Inferior parietal cortex (tissue), 1 donor: ENCODE measurements around the gene ARL4A.
"Not testable (repeated sequence)": the region's sequence is repeated elsewhere in the genome, so short reads cannot be mapped to it uniquely, and the experiment has no call there.

Experiments used
- DNase-seq: peaks from one replicate; pipeline ENCODE4 v3.0.0-alpha.2; 2016; ENCODE audit errors: extremely low spot score

ARL4A gene, protein sequence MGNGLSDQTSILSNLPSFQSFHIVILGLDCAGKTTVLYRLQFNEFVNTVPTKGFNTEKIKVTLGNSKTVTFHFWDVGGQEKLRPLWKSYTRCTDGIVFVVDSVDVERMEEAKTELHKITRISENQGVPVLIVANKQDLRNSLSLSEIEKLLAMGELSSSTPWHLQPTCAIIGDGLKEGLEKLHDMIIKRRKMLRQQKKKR

DNA sequence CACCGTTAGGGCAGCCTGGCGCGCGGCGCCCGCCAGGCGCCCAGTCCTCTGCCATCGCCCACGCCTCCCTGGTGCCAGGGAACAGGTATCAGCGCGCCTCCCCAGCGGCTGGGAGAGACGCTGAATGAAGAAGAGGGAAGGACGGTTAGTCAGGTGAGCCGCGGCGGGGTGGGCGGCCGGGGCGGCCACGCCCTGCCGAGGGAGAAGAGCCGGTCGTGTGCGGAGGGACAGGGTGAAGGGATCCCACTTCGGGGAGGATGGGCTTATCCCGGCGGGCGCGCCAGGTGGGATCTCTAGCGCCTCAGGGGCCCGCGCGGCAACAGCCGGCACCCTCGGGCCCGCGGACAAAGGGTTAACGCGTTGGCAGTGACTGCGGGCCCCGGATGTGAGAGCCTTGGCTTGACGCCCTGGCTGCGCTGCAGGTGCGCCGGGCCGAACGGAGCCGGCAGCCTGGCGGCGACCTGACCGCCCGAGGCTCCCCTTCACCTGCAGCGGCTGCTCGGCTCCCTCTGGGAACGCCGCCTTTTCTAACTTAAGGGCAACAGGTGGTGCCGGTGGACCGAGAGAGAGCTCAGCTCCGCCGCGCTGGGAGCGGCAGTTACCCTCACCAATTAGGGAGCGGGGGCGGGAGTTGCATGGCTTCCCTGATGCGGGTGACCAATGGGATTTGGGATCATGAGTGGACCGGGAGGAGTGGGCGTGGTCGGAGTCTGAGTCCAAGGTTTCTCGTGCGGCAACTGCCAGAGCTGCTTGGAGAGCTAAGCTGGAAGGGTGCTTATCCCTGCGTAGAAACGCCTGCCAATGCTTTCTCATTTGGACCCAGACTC, at the start of gene ARL4A:
TSS of gene ARL4A (plus strand) at position 743 of the 827 bp plus-strand sequence. CDS start 622 bp downstream, outside the sequence.
- peak; percentile 98 for DNase-seq

DNA sequence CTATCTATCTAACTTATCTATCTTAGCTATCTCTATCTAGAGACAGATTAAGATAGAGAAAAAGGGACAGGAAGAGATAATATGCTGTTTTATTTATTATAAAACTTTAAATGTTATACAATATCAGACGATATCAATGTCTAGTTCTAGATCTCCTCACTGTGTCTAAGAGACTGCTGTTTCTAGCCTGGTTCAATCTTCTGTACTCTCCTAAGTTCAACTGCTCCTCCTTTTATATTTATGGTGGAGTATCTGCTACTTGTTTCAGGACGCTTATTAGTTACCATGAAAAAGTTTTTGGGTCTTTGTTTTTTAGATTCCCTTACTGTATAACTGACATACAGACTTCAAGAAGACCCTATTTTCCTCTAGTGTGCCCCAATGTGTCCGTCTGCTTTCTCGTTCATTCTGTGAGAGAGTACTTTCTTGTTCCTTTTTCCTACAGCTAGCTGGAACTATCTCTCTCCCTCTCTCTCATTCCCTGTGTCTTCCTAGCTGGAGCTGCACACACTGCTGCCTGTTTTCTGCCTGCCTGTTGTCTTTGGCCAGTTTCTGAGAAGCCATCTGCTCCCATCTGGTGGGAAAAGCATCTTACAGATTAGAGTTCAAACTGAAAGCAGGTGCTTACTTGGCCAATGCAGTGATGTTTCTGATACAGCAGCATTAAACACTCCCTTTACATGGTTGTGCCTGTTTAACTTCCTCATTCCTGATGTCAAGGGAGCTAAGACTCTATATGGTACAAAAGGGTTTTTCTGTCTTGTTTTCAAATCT, 49.4 kb upstream of the ARL4A start:
- peak; percentile 22 for DNase-seq

DNA sequence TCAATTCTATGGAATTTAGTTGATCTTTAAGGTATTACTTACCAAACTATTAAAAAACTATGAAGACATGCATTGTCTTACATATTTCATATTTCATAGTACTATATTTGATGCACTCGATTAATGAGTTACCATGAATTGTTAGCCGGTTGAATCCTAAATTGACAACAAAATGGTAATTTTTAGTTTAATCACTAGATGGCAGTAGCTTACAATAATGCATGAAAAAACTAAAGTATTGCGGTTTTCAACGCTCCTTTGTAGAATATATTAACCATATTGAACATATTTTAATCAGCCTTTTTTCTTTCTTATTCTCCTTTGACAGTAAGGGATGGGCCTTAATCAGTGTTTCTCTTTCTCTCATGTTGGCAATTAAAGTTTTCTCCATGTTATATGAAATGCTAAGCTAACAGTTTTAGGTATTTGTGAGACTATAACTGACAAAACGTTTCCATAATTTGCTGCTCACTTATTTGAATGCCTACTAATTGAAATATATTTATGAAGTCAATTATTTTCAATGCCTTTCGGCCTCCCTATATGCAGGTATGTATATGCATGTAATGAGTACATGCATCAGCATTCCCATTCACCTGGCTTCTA, 48.5 kb upstream of the ARL4A start:
- DNase-seq = peak; percentile 85

DNA sequence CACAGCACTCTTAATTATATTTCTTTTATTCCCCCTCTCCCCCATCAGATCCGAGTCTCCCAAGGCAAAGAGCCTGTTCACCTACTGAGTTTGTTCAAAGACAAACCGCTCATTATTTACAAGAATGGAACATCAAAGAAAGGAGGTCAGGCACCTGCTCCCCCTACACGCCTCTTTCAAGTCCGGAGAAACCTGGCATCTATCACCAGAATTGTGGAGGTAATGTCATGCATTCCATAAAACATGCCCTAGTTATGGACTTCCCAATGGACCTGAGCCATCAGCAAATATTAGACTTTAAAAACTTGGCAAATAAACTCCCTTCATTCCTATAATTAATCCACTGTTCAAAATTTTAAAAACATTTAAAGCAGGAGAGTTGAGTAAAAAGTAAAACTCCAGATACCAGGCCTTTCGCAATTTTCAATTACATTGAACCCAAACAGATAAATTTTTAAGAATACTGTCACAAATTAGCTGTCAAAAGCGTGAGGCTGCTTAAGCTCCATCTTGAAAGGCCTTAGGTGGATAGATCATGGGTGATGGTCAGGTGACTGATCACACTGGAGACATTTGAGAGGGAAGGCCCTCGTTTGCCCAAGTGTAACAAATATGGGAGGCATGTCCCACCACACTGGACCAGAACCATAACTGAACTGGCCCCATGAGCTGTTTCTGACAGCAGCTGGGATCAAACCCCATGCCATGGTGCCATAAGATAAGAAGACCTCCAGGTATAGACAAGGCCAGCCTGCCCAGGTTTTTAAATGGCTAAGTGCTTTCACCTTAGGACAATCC, 46.9 kb upstream of the ARL4A start:
- no peak for DNase-seq

DNA sequence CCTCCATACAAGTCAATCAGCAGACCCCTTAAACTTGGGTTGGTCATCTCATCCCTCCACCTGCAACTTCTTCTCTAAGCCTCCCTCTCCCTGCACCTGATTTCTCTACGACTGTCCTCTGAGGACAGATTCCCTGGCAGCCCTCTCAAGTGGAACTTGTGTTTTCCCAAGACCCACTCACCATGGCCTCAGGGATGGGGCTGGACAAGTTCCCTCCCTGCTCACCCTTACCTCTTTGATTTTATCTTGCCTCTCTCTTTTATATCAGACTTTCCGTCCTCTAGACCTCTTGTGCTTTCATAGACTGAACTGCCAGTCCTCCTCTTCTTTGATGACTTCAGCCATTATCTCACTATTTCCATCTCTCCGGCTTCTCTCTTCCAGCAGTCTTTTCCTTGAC, 46.2 kb upstream of the ARL4A start:
- DNase-seq = no peak

DNA sequence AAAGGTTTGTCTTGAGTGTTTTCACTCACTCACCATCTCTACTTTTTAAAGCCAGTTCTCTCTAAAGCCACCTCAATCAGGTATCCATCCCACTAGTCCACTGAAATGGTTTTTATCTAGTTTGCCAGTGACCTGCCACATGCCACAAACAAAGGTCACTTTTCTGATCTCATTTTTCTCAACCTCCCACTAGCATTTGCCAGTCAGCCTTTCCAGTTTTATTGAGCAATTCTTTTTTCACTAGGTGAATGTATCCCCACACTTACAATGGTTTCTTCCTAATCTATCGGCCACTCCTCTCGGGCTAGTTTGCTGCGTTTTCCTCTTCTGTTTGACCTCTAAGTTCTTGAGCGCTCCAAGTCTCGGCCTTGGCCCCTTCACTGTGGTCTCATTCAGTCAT, 44.9 kb upstream of the ARL4A start:
- DNase-seq = no peak

DNA sequence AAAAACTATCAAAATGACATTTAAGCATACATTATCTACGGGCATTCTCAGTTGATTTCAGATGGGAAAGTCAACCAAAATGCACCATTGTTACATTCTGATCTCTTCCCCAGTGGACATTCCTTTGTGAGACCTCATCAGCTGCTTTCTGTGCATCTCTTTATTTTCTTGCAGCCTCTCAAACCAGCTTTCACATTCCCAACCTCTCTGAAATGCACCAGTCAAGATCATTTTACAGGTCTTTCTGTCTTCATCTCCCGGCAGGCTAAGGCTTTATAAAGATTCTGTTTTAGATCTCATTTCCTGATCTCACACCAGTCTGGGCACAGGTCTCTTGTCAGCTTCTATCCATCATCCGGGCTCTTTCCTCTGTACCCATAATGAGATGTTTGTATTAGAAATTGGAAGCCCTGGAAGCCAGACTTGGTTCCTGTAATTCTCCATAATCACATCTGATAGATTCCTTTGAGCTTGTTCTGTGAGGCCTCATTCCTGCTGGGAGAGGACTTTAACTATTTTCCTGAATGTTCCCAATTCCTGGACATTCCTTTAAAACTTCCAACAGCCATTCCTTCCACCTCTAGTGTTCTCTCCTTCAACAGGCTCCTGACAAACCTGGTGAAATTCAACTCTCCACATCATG, 44.3 kb upstream of the ARL4A start:
- no peak for DNase-seq

DNA sequence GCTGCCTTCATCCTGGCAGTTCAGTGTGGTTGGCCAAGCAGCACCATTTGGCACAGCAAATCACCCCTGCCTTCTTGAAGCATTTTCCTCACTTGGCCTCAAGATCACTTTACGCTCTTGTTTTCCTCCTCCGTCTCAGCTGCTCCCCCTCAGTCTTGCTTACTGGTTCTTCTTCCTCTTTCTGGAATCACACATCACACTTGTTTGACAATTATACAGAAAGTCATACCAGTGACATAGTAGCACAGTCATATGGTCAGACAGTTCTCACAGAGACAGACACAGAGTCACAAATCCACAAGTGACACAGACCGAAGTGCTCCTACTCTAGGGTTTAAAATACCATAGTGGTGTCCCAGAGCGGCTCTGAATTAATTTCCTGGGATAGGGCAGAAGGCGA, 43.8 kb upstream of the ARL4A start:
- DNase-seq = no peak

DNA sequence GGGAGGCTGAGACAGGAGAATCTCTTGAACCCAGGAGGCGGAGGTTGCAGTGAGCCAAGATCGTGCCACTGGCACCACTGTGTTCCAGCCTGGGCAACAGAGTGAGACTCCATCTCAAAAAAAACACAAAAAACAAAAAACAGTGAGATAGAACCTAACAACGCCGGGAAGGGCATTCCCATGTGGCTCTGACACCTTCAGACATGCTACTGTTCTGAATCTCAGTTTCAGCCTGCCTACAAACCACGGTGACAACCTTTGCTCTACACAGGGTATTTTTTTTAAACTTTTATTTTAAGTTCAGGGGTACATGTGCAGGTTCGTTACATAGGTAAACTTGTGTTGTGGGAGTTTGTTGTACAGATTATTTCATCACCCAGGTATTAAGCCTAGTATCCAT, 42.2 kb upstream of the ARL4A start:
- DNase-seq = not testable (repeated sequence)

DNA sequence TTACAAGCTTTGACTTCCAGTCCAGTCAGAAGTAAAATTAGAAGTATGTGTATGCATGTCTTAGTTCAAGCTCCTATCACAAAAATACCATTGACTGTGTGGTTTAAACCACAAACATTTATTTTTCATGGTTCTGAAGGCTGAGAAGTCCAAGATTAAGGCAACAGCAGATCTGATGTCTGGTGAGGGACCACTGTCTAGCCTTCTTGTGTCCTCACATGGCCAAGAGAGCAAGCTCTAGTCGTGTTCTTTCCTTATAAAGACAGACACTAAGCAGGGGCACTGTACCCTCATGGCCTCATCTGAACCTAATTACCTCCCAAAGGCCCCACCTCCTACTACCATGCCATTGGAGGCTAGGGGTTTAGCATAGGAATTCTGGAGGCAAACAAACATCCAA, 41.3 kb upstream of the ARL4A start:
- DNase-seq = no peak

DNA sequence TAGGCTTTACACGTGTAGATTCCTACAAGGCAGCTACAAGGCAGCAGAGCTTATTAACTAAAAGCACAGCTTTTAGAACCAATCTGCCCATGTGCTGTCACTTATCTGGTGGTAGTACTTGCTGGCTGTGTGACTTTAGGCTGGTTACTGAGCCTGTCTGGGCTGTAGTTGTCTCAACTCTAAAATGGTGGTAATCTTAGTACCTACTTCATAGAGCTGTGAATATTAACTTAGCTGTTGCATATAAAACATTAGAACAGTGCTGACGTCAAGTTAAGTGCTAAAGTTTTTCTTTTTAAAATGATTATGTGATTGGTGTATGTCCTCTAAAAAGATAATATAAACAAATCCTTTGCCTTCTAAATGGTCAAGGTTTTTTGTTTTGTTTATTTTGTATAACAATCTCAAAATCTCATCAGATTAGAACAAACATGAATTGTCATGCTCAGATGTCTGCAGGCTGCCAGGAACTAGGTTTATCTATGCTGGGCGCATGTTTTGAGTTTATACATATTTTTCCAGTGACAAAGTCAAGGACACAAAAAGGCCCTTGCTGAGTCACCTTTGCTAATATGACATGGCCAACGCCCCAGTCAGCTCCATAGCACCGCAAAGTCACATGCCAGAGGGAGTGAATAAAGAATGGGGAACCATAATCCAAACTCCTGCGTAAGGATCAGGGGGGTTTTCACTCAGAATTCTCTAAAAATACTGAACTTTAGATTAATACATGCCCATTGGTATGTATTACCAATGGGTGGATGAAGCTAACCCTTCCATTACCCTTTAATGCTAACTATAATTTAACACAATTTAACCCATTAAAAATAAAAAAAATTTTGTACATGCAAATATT, 39.8 kb upstream of the ARL4A start:
- no peak for DNase-seq

DNA sequence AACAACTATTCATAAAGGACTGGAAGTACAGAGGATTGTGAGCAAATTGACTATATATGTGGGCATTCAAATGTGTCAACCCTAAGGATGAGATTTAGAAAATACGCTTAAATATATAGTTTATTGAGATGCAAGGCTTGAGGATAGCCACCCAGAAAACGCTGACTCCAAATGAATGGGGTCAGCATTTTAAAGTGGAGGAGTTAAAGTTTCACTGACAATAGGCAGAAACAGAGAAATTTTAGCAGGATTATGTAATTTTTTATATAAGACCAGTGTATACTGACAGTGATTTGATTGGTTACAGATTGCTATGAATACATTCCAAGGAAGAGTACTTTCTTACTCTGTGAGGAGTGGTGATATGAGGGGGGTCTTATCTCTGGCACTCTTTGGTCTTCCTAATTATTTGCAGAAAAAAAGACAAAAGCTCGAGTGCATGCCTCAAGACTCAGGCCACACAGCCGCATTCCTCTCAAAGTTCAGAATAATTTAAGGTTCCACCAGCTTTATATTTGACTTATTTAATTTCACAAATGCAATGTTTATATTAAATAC, 38.6 kb upstream of the ARL4A start:
- no peak for DNase-seq

DNA sequence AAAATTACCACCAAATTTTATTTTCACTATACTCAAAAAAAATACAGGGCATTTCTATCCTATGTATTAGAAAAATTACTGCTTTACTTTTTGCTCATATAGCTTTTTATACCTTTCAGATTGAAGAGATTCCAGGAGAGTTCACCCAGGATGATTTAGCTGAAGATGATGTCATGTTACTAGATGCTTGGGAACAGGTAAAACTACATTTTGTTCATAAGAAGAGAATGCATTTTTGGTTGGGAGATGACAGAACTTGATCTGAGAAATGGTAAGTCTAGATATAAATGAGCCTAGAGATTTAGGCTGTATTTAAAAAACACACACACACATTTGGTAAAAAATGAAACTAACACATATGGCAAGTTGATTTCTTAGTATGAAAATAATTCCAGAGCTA, 38.1 kb upstream of the ARL4A start:
- DNase-seq = no peak

DNA sequence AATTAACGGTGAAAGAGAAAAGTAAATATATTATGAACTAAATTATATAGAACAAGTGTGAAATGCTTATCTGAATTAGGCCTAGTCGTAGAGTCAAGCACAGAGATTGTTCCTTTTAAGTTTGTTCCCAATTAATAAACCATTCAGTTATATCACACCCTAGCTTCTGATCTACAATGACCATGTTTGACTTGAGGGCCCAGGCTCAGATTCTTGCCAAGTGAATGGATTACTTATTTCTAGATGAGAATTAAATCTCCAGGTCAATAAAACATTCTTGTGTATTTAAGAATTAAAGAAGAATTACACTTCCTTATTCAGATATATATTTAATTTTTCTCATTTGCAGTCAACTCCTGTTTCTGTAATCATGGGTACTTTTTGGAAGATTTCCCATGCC, 37.4 kb upstream of the ARL4A start:
- DNase-seq = no peak

DNA sequence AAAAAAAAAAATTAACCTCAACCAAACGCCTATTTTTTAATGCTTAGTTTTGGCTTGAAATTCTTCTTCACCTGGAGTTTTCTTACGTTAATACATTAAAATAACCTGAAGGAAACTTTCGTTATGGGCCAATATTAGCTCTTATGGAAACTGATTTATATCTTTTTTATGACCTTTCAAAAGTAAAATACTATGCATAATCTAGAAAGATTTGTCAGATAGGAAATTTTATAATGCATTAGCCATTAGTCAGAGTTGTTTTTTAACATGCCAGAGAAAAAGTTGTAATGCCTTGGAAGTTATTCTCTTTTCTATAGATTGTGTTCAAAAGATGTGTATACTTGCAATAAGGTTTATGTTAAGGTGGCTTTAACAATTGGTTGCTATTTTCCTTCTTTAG, 34.3 kb upstream of the ARL4A start:
- no peak for DNase-seq

DNA sequence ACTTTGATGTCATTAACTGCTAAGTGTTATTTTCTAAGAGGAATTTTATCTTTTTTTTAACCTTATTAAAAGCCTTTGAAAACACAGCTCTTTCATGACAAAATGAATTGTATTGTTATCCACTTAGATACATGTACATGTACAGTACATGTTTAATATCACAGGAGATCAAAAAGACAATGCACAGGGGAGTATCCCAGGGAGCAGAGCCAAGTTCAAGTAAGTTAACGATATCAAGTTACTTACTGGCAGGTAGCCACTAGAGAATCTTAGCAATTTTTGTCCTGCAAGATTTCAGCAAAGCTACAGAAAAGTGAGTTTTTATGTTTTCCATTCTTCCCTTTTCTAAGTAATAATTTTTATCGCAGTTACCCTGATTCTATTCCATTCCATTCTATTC, 33.9 kb upstream of the ARL4A start:
- no peak for DNase-seq

DNA sequence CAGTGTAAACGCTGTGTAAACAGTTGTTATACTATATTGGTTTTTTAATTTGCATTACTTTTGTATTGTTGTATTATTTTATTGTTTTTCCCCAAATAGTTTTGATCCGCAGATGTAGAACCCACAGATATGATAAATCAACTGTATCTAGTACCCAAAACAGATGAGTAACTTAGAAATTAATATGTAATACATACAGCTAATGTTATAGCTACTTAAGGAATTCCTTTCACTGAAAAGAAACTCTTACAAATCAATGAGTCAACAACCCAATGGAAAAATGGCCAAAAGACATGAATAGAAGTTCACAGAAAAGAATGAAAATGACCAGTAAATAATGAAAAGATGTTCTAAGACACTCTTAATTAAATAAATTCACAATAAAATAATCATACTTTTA, 32.3 kb upstream of the ARL4A start:
- DNase-seq = no peak

DNA sequence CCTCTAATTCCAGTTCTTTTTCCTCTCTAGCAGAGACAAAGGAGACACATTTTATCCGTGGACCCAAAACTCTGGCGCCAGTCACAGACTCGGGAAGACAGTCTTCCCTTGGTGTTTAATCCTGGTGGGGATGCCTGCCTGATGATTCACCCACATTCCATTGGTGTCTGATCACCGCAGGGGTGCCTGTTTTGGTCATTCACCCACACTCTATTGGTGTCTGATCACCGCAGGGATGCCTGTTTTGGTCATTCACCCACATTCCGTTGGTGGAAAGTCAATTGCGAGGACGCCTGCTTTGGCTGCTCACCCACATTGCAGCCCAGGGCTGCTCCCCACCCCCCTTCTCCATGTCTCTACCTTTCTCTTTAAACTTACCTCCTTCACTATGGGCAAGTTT, 27.0 kb upstream of the ARL4A start:
- DNase-seq = not testable (repeated sequence)

DNA sequence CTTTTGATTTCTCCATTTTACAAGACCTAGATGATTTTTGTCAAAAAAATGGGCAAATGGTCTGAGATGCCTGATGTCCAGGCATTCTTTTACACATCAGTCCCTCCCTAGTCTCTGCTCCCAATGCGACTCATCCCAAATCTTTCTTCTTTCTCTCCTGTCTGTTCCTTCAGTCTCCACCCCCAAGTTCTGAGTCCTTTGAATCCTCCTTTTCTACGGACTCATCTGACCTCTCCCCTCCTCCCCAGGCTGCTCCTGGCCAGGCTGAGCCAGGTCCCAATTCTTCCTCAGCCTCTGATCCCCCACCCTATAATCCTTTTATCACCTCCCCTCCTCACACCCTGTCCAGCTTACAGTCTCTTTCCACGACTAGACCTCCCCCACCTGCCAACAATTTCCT, 26.4 kb upstream of the ARL4A start:
- not testable (repeated sequence) for DNase-seq

DNA sequence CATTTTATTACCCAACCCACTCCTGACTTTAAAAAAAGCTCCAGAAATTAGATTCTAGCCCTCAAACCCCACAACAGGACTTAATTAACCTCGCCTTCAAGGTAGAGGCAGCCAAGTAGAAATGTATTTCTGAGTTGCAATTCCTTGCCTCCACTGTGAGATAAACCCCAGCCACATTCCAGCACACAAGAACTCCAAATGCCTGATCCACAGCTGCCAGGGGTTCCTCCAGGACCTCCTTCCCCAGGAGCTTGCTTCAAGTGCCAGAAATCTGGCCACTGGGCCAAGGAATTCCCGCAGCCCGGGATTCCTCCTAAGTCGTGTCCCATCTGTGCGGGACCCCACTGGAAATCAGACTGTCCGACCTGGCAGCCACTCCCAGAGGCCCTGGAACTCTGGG, 25.9 kb upstream of the ARL4A start:
- no peak for DNase-seq
